Astrocyte of the cerebellum (primary cell): ENCODE data around the gene QRICH1.

ENCODE experiments used
- DNase-seq: peaks from one replicate; pipeline ENCODE4 v3.0.0-alpha.2; 2011; ENCODE audit warnings: low read depth
- H3K4me3 ChIP-seq: 2 replicates; pipeline ENCODE4 v1.5.1; 2011; ENCODE audit warnings: mild to moderate bottlenecking, low read depth, low read length, moderate library complexity
- in situ Hi-C: cut with HindIII; loops from 2 replicates; pipeline ENCODE4 v1.10.0; 2017; ENCODE audit warnings: low sequenced_read_pairs
- TF ChIP-seq, protein P1 (sequence below): IDR thresholded peaks from 2 replicates; pipeline ENCODE4 v1.5.1; 2012; ENCODE audit warnings: low read length, low read depth, moderate library complexity, mild to moderate bottlenecking; ENCODE audit errors: missing control alignments

QRICH1 gene

DNA sequence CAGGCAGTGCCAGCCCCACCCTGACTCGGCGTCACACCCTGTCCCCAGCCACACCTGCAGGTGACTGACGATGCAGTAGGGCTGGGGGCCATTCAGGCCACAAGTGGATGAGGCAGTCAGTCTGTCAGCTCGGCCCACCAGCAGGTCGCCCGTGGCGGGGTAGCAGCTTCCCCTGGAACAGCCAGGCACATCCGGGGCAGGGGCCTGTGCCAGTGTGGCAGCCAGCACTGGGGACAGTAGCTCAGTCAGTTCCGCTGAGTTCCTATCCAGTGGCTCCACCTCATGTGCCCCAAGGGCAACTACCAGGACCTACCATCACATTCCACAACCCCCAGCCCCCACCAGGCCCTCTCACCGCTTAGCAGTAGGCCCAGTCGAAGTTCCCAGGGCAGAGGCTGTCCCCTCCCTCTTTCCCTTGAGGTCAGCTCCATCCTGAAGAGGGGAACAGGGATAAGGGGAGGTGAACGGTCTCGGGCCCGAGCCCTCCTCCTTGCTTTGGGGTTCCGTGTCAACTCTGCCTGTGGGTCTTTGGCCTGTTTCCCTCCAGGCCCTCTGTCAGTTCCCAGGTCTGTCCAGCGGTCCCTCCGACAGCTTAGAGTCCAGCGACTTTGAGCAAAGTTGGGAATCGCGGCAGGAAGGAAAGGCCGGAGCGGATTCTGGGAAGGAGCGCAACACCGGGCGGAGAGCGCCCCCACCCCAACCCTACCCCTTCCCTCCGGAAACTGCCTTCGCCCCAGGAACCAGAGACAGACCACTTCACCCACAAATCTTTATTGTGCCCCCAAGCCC is 38.8 kb upstream of the QRICH1 start, which contains the start of gene LAMB2:
LAMB2 (minus strand) TSS at position 614 of the 789 bp plus-strand sequence; CDS start at position 431, 183 bp downstream.
- TF ChIP-seq, protein P1, sequence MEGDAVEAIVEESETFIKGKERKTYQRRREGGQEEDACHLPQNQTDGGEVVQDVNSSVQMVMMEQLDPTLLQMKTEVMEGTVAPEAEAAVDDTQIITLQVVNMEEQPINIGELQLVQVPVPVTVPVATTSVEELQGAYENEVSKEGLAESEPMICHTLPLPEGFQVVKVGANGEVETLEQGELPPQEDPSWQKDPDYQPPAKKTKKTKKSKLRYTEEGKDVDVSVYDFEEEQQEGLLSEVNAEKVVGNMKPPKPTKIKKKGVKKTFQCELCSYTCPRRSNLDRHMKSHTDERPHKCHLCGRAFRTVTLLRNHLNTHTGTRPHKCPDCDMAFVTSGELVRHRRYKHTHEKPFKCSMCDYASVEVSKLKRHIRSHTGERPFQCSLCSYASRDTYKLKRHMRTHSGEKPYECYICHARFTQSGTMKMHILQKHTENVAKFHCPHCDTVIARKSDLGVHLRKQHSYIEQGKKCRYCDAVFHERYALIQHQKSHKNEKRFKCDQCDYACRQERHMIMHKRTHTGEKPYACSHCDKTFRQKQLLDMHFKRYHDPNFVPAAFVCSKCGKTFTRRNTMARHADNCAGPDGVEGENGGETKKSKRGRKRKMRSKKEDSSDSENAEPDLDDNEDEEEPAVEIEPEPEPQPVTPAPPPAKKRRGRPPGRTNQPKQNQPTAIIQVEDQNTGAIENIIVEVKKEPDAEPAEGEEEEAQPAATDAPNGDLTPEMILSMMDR = peak; percentile 27
- peak; percentile 37 for DNase-seq
- H3K4me3 ChIP-seq = peak within 1 kb of the TSS; percentile 94
- in situ Hi-C loops = no loop called here

DNA sequence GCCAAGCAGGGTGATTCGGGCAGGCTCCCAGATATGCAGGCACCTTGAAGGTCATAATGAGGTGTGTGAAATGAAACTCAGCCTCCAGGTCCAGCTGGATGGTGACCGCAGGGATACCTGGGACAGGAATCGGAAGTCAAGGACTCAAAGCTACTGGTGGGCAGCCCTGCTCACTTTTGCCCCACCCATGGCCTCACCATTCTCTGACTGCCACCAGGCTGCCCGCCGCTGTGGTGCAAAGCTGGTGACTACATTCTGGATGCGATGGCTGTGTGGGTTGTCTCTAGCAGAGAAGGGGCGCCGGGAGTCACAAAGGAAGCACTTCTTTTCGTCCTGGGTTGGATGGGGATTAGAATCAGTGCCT is 38.2 kb upstream of the QRICH1 start:
- no peak for DNase-seq
- TF ChIP-seq, protein P1 = no peak
- in situ Hi-C loops = no loop called here
- peak overlapping the region; percentile 94 for H3K4me3 ChIP-seq

DNA sequence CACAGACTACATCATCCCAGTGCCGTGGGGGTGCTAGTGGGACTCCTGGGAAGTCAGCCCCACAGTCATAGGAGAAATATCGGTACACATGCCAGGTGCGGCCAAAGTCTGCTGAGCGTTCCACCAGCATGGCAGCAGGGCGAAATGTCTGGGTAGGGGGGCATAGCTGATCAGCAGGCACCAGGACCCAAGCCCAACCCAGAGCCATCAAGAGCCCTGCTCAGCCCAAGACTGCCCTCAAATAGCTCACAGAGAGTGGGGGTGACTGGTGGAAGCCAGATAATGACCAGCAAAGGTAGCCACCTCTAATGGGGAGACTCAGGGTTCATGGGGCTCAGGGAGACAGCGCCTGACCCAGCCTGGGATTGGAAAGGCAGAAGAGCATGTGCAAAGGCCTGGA is 37.7 kb upstream of the QRICH1 start:
- TF ChIP-seq, protein P1 = no peak
- H3K4me3 ChIP-seq = peak overlapping the region; percentile 94
- no peak for DNase-seq
- in situ Hi-C loops = no loop called here

DNA sequence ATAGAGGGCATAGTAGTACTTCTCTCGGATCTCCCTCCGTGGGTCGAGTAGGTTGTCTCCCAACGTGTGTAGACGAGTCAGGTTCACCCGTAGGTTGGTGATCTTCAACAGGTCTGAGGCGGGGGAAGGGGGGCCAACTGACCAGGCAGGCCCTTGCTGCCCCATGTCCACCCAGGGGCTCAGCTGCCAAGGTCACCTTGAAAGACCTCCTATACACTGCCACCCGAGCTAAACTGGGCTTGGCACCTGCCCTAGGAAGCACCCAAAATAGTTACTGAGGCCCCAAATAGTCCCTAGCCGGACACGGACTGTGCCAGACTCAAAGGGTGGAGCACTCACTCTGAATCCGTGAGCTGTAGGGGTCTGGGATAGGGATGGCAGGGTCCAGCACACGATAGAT is 37.2 kb upstream of the QRICH1 start:
- TF ChIP-seq, protein P1 = no peak
- DNase-seq = no peak
- peak overlapping the region; percentile 94 for H3K4me3 ChIP-seq
- in situ Hi-C loops = no loop called here

DNA sequence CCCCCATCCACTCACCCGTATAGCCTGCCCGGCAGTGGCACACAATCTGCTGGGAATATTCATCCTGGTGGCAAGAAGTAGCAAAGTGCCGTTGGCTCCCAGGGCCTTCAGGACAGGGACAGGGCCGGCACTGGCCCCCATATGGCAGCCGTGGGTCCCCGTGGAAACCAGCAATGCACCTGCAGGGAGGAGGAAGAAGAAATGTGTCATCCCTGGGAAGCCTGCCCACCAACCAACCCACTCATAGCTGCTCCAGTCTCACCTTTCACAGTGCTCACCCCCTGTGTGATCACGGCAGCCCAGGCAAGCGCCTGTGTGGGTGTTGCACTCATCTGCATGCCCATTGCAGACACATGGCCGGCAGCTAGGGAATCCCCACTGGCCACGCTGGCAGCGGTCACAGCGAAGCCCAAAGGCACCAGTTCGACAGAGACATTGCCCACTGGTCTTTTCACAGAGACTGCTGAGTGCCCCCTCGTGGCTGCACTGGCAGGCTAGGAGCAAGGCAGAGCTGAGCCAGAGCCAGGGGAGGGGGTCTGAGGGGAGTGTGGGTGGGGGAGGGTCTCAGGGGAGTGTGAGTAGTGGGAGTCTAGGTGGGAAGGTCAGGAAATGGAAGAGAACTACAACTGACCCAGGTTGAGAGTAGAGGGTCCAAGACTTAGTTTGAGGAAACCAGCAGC is 31.3 kb upstream of the QRICH1 start:
- no peak overlapping the region for H3K4me3 ChIP-seq
- in situ Hi-C loops = no loop called here
- DNase-seq = no peak
- TF ChIP-seq, protein P1 = peak; percentile 10

DNA sequence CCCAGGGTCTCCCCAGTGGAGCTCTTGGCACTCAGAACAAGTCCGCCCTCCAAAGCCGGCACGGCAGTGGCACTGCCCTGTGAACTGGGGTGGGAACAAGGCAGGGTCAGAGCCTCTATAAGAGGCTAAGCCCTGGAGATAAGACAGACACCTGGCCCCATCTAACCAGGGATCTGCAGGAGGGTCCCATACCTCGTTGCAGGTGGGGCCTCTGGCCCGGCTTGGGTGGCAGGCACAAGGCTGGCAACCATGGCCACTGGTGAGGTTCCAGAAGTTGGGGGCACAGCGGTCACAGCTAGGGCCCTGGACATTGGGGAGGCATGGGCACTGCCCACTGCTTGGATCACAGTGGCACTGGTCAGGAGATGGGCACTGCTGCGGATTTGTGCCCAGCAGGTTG is 30.3 kb upstream of the QRICH1 start:
- DNase-seq = no peak
- in situ Hi-C loops = no loop called here
- no peak overlapping the region for H3K4me3 ChIP-seq
- TF ChIP-seq, protein P1 = no peak
